Ramos (cell line): ENCODE measurements around the gene INHBB.

Experiments
- in situ Hi-C: fragments of 300-500 bp; cut with MboI; formaldehyde crosslinking; loops from one replicate; pipeline ENCODE4 v1.14.3; 2022; ENCODE audit warnings: low sequenced_read_pairs; ENCODE audit not compliant: unreplicated experiment

The INHBB gene

GRCh38 chr2:120392923-120393322 lies 47.0 kb downstream of the INHBB start:
- in situ Hi-C loops, result no loop called here

GRCh38 chr2:120393456-120393855 lies 47.5 kb downstream of the INHBB start:
- in situ Hi-C loops, result no loop called here

- in situ Hi-C loops, result no loop called here
Measured at GRCh38 chr2:120394764-120395163, 48.8 kb downstream of the INHBB start.

GRCh38 chr2:120395221-120396012 lies 49.5 kb downstream of the INHBB start:
- in situ Hi-C loops, result no loop called here

- in situ Hi-C loops, result no loop called here
Measured at GRCh38 chr2:120396013-120396860, 50.3 kb downstream of the INHBB start.

- in situ Hi-C loops, result no loop called here
Measured at GRCh38 chr2:120396861-120397811, 51.2 kb downstream of the INHBB start.

GRCh38 chr2:120398051-120398995 lies 52.4 kb downstream of the INHBB start:
- in situ Hi-C loops, result no loop called here

GRCh38 chr2:120398996-120399888 lies 53.3 kb downstream of the INHBB start:
- in situ Hi-C loops, result no loop called here

GRCh38 chr2:120399889-120400240 lies 53.9 kb downstream of the INHBB start:
- in situ Hi-C loops, result no loop called here

- in situ Hi-C loops, result no loop called here
Measured at GRCh38 chr2:120400551-120400950, 54.6 kb downstream of the INHBB start.
